ENCODE results near the gene UGT1A8.

DNA sequence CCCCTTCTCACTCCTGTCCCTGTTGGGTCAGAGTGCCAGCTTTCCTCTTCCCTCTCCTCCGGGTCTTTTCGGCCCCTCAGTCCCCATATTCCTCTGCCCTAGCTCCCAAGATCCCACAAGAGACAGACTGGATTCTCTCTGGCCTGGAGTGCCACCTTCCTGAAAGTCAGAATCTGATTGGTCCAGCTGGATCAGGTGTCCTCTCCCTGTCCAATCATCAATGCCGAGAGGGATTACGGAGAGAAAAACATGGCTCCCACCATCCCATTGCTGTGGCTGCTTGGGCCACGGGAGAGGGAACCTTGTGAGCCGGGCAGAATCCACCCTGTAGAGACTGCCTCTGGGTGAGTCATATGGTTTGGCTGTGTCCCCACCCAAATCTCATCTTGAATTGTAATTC lies 158.0 kb downstream of the UGT1A8 start:
- TF ChIP-seq EZH2 (IDR thresholded peaks at IDR 0.05; ENCODE audit: insufficient read depth, poor library complexity, severe bottlenecking) (no peak), EZH2phosphoT487 (IDR thresholded peaks at IDR 0.05; ENCODE audit: insufficient read depth, low read depth) (no peak)

Measured in GM23248 (cell line).